Activated CD8-positive, alpha-beta T cell treated with anti-CD3 and anti-CD28 coated beads, Interleukin-2, amount 10 ng/mL, durations not matched to agents 7 days and 5 days (primary cell): ENCODE measurements around the gene TMPRSS4. TPM values are rescaled to one million over a fixed set of nuclear protein-coding genes. Genes with fewer than 3 reads are reported as not detected.
"Not testable (repeated sequence)": the region's sequence is repeated elsewhere in the genome, so short reads cannot be mapped to it uniquely, and the experiment has no call there.

ENCODE experiments used
- ATAC-seq: fragments of 150-1000 bp; cut with Tn5 transposase; one replicate; pipeline ENCODE4 v1.10.0; 2021; ENCODE audit warnings: moderate library complexity
- CTCF ChIA-PET: fragments of 350-600 bp; sonication (Branson Sonifier 250); formaldehyde crosslinking; loops from one replicate; lab custom pipeline; 2021; ENCODE audit warnings: antibody characterized with exemption; lab: Charles Lee
- POLR2A ChIA-PET: fragments of 350-600 bp; sonication (Branson Sonifier 250); formaldehyde crosslinking; loops from one replicate; lab custom pipeline; 2021; ENCODE audit warnings: antibody characterized with exemption; lab: Charles Lee
- DNase-seq: peaks from one replicate; pipeline ENCODE4 v3.0.0-alpha.2; 2020
- H3K27ac Mint-ChIP-seq: one replicate; pipeline ENCODE4 v1.8.0; 2021; ENCODE audit warnings: mild to moderate bottlenecking, mixed read lengths
- H3K27me3 Mint-ChIP-seq: one replicate; pipeline ENCODE4 v1.8.0; 2021; ENCODE audit warnings: low read depth, mixed read lengths
- H3K36me3 Mint-ChIP-seq: one replicate; pipeline ENCODE4 v1.8.0; 2021; ENCODE audit warnings: low read depth, mixed read lengths
- H3K4me1 Mint-ChIP-seq: one replicate; pipeline ENCODE4 v1.8.0; 2021; ENCODE audit warnings: low read depth, mixed read lengths
- H3K4me3 Mint-ChIP-seq: one replicate; pipeline ENCODE4 v1.8.0; 2021; ENCODE audit warnings: mild to moderate bottlenecking, mixed read lengths
- H3K9me3 Mint-ChIP-seq: one replicate; pipeline ENCODE4 v1.8.0; 2022; ENCODE audit warnings: mixed read lengths; ENCODE audit not compliant: insufficient read depth
- total RNA-seq, 2 experiments: library from RNA; stranded (reverse); gene quantifications; one replicate each; pipeline ENCODE4 v1.2.3, GENCODE V29; 2021

The TMPRSS4 gene
- total RNA-seq, 2 experiments from 2014 or later: 0.37 to 0.50 TPM

- H3K4me1 Mint-ChIP-seq: peaks cover 27% of the 10 kb centered on the region
- no peak overlapping the region for H3K4me3 Mint-ChIP-seq
- ChIA-PET CTCF (interaction anchor here (0.8 to 10.5 kb wide), 6 partner anchors 55 to 631 kb away, joined by 3 to 432 read pairs (median 5); no protein-coding TSS in a partner anchor), POLR2A (no interaction called here)
- H3K36me3 Mint-ChIP-seq: no peaks in the 10 kb centered on the region
- DNase-seq (no peak), ATAC-seq (no peak)
- H3K27ac Mint-ChIP-seq: no peak overlapping the region
- peaks cover 7% of the 10 kb centered on the region for H3K27me3 Mint-ChIP-seq
- no peaks in the 10 kb centered on the region for H3K9me3 Mint-ChIP-seq
Observed at GRCh38 chr11:118057251-118058145, 19.4 kb upstream of the TMPRSS4 start.

GRCh38 chr11:118058311-118059245 is 18.3 kb upstream of the TMPRSS4 start:
- DNase-seq (no peak), ATAC-seq (no peak)
- ChIA-PET POLR2A (no interaction called here), CTCF (interaction anchor here (0.8 to 10.5 kb wide), 7 partner anchors 14 to 633 kb away, joined by 3 to 432 read pairs (median 5); no protein-coding TSS in a partner anchor)
- Mint-ChIP-seq H3K27me3 (peaks cover 10% of the 10 kb centered on the region), H3K27ac (no peak overlapping the region), H3K9me3 (no peaks in the 10 kb centered on the region), H3K4me1 (peaks cover 17% of the 10 kb centered on the region), H3K4me3 (no peak overlapping the region), H3K36me3 (no peaks in the 10 kb centered on the region)

- no peak for DNase-seq
- H3K9me3 Mint-ChIP-seq: no peaks in the 10 kb centered on the region
- H3K27ac Mint-ChIP-seq: peak overlapping the region; percentile 21
- ChIA-PET POLR2A (no interaction called here), CTCF (interaction anchor here (1.3 to 10.5 kb wide), 4 partner anchors 14 to 252 kb away, joined by 3 to 432 read pairs (median 5); no protein-coding TSS in a partner anchor)
- H3K36me3 Mint-ChIP-seq: no peaks in the 10 kb centered on the region
- no peak for ATAC-seq
- H3K4me1 Mint-ChIP-seq: peaks cover 13% of the 10 kb centered on the region
- H3K27me3 Mint-ChIP-seq: peaks cover 10% of the 10 kb centered on the region
- no peak overlapping the region for H3K4me3 Mint-ChIP-seq
Observed at GRCh38 chr11:118059246-118059940, 17.5 kb upstream of the TMPRSS4 start.

GRCh38 chr11:118060081-118060661 is 16.7 kb upstream of the TMPRSS4 start:
- ChIA-PET CTCF (interaction anchor here (1.5 to 10.5 kb wide), 3 partner anchors 112 to 253 kb away, joined by 5 to 432 read pairs (median 6); no protein-coding TSS in a partner anchor), POLR2A (no interaction called here)
- ATAC-seq: no peak
- Mint-ChIP-seq H3K4me3 (no peak overlapping the region), H3K27me3 (peaks cover 10% of the 10 kb centered on the region), H3K27ac (no peak overlapping the region), H3K36me3 (no peaks in the 10 kb centered on the region), H3K9me3 (no peaks in the 10 kb centered on the region), H3K4me1 (peaks cover 17% of the 10 kb centered on the region)
- no peak for DNase-seq

- Mint-ChIP-seq H3K27me3 (peaks cover 10% of the 10 kb centered on the region), H3K27ac (no peak overlapping the region), H3K9me3 (no peaks in the 10 kb centered on the region), H3K36me3 (no peaks in the 10 kb centered on the region), H3K4me1 (peaks cover 22% of the 10 kb centered on the region), H3K4me3 (no peak overlapping the region)
- ATAC-seq (no peak), DNase-seq (no peak)
- ChIA-PET POLR2A (no interaction called here), CTCF (interaction anchor here (1.0 to 3.8 kb wide), 5 partner anchors 8 to 238 kb away, joined by 3 to 15 read pairs (median 6); no protein-coding TSS in a partner anchor)
Observed at GRCh38 chr11:118060869-118061268, 16.0 kb upstream of the TMPRSS4 start.

GRCh38 chr11:118061586-118062125 is 15.2 kb upstream of the TMPRSS4 start:
- Mint-ChIP-seq H3K36me3 (no peaks in the 10 kb centered on the region), H3K27me3 (peaks cover 10% of the 10 kb centered on the region), H3K9me3 (no peaks in the 10 kb centered on the region), H3K27ac (no peak overlapping the region), H3K4me1 (peaks cover 26% of the 10 kb centered on the region), H3K4me3 (no peak overlapping the region)
- DNase-seq: no peak
- POLR2A ChIA-PET: no interaction called here
- ATAC-seq: no peak
- CTCF ChIA-PET: interaction anchor here (0.9 to 3.8 kb wide), 6 partner anchors 9 to 254 kb away, joined by 3 to 15 read pairs (median 6); no protein-coding TSS in a partner anchor

GRCh38 chr11:118062181-118062580 is 14.7 kb upstream of the TMPRSS4 start:
- H3K27me3 Mint-ChIP-seq, H3K27ac Mint-ChIP-seq, H3K9me3 Mint-ChIP-seq, ATAC-seq, H3K36me3 Mint-ChIP-seq, POLR2A ChIA-PET, H3K4me3 Mint-ChIP-seq, DNase-seq: not testable (repeated sequence)
- CTCF ChIA-PET: interaction anchor here (0.9 to 3.8 kb wide), 5 partner anchors 9 to 254 kb away, joined by 3 to 15 read pairs (median 6); no protein-coding TSS in a partner anchor
- peaks cover 22% of the 10 kb centered on the region for H3K4me1 Mint-ChIP-seq

- not testable (repeated sequence) for H3K27ac Mint-ChIP-seq, DNase-seq, H3K4me3 Mint-ChIP-seq, H3K36me3 Mint-ChIP-seq, H3K9me3 Mint-ChIP-seq, ATAC-seq, H3K27me3 Mint-ChIP-seq
- ChIA-PET CTCF (interaction anchor here (0.9 to 3.8 kb wide), 4 partner anchors 9 to 255 kb away, joined by 3 to 15 read pairs (median 9); no protein-coding TSS in a partner anchor), POLR2A (interaction anchor here (0.6 kb wide), 1 partner anchor 394 kb away, joined by 3 read pairs; no protein-coding TSS in a partner anchor)
- H3K4me1 Mint-ChIP-seq: peaks cover 21% of the 10 kb centered on the region
Observed at GRCh38 chr11:118062631-118063030, 14.2 kb upstream of the TMPRSS4 start.

- CTCF ChIA-PET: interaction anchor here (3.8 kb wide), 1 partner anchor 12 kb away, joined by 15 read pairs; no protein-coding TSS in a partner anchor
- Mint-ChIP-seq H3K4me3 (no peak overlapping the region), H3K27me3 (peaks cover 6% of the 10 kb centered on the region), H3K4me1 (peaks cover 12% of the 10 kb centered on the region), H3K9me3 (no peaks in the 10 kb centered on the region), H3K36me3 (no peaks in the 10 kb centered on the region), H3K27ac (no peak overlapping the region)
- DNase-seq: no peak
- POLR2A ChIA-PET: no interaction called here
- no peak for ATAC-seq
Observed at GRCh38 chr11:118064956-118065355, 11.9 kb upstream of the TMPRSS4 start.

- Mint-ChIP-seq H3K4me1 (peaks cover 12% of the 10 kb centered on the region), H3K36me3 (no peaks in the 10 kb centered on the region), H3K27ac (no peak overlapping the region), H3K27me3 (peaks cover 6% of the 10 kb centered on the region), H3K4me3 (no peak overlapping the region), H3K9me3 (no peaks in the 10 kb centered on the region)
- ChIA-PET POLR2A (no interaction called here), CTCF (no interaction called here)
- DNase-seq (no peak), ATAC-seq (no peak)
Observed at GRCh38 chr11:118065384-118065783, 11.5 kb upstream of the TMPRSS4 start.
